Ovary (tissue), 9 donors: ENCODE data around the gene KRTAP5-1. TPM values are rescaled to one million over a fixed set of nuclear protein-coding genes. Genes with fewer than 3 reads are reported as not detected.
A peak's percentile ranks its signal among the peaks of the same experiment; 100 is the strongest.

Experiments used
- DNase-seq, 5 donors: peaks; one replicate each; pipeline ENCODE4 v3.0.0-alpha.2; 2019 to 2020
- H3K27ac ChIP-seq, 2 donors: fragments of 200-600 bp; one replicate each; pipeline versions ENCODE4 v1.5.1 to v1.8.0; 2019 to 2022
- H3K27me3 ChIP-seq: fragments of 200-600 bp; one replicate; pipeline ENCODE4 v1.8.0; 2022
- H3K36me3 ChIP-seq: fragments of 200-600 bp; sonication (generic); one replicate; pipeline ENCODE4 v1.5.1; 2019
- H3K4me1 ChIP-seq: one replicate; pipeline ENCODE4 v1.8.1; 2013; ENCODE audit warnings: mild to moderate bottlenecking, moderate library complexity; ENCODE audit not compliant: insufficient read depth
- H3K4me3 ChIP-seq: fragments of 200-600 bp; sonication (generic); one replicate; pipeline ENCODE4 v1.5.1; 2017
- H3K9me3 ChIP-seq, 2 donors: fragments of 200-600 bp in 1 of 2; sonication (generic) in 1 of 2; one replicate each; pipeline versions ENCODE4 v1.5.1 to v1.8.1; 2013 to 2019; ENCODE audit warnings: mild to moderate bottlenecking in 1 of 2, moderate library complexity in 1 of 2
- EP300 ChIP-seq: sonication (generic); formaldehyde crosslinking; IDR thresholded peaks from one replicate; pipeline ENCODE4 v1.6.1; 2017; ENCODE audit warnings: antibody characterized with exemption
- POLR2A ChIP-seq: fragments of 450-650 bp; IDR thresholded peaks from one replicate; pipeline ENCODE4 v1.6.1; 2017; ENCODE audit warnings: antibody characterized with exemption, mild to moderate bottlenecking, moderate library complexity
- WGBS, 3 donors: extraction: QIAGEN DNeasy Blood & Tissue Kit in 1 of 3; methylation state at CpG; one replicate each; pipeline versions ENCODE4 v1.1.5 to v1.1.7; 2013 to 2017; 5-methylcytosine and 5-hydroxymethylcytosine counted together
- intact Hi-C, 4 donors: fragments of 100-400 bp; cut with DNase I; formaldehyde crosslinking; loops; one replicate each; pipeline versions ENCODE4 v1.11.0 to v1.15.1; 2022 to 2023
- polyA plus RNA-seq, 2 donors: library from polyadenylated mRNA; stranded (reverse); fragments of 200-250 nt in 1 of 2; fragments of 350-450 nt in 1 of 2; fragmentation: Illumina TruSeq in 1 of 2; extraction: RNeasy Lipid Tissue Mini Kit (QIAGEN cat#74804) in 1 of 2; gene quantifications; one replicate each; pipeline ENCODE4 v1.2.3, GENCODE V29; 2013 to 2014
- total RNA-seq, 7 donors: library from RNA; depleted of rRNA in 2 of 7; stranded (reverse); fragments of >200 nt in 2 of 7; fragmentation: NEBNext Ultra II Directional in 3 of 7; extraction: Animal tissue kit (Norgen Biotek cat#: 25700) in 3 of 7; gene quantifications; one replicate each; pipeline versions ENCODE4 v1.1.0 to v1.2.4, GENCODE V29; 2016 to 2023
- TF ChIP-seq, protein P1 (sequence below), 3 donors: fragments of 450-650 bp in 2 of 3; fragments of 200-600 bp in 1 of 3; IDR thresholded peaks; one replicate each; pipeline versions ENCODE4 v1.5.1 to v1.8.0; 2016 to 2022; ENCODE audit warnings: antibody characterized with exemption in 3 of 3, mild to moderate bottlenecking in 1 of 3
- donor health status: DM: no; HTN: no; CAD: no; lungs with moderate emphysema.
- donor health status: DM: no; HTN: no; CAD: no.
- donor health status: Bipolar disorder and iron deficiency.
- donor health status: DM: yes; HTN: yes; CAD: no.
- donor health status: DM: no; HTN: no; CAD: no.
- donor health status: DM: yes; HTN: yes; CAD: no.

Gene KRTAP5-1
- total and polyA plus RNA-seq, 9 donors, result not detected

DNA sequence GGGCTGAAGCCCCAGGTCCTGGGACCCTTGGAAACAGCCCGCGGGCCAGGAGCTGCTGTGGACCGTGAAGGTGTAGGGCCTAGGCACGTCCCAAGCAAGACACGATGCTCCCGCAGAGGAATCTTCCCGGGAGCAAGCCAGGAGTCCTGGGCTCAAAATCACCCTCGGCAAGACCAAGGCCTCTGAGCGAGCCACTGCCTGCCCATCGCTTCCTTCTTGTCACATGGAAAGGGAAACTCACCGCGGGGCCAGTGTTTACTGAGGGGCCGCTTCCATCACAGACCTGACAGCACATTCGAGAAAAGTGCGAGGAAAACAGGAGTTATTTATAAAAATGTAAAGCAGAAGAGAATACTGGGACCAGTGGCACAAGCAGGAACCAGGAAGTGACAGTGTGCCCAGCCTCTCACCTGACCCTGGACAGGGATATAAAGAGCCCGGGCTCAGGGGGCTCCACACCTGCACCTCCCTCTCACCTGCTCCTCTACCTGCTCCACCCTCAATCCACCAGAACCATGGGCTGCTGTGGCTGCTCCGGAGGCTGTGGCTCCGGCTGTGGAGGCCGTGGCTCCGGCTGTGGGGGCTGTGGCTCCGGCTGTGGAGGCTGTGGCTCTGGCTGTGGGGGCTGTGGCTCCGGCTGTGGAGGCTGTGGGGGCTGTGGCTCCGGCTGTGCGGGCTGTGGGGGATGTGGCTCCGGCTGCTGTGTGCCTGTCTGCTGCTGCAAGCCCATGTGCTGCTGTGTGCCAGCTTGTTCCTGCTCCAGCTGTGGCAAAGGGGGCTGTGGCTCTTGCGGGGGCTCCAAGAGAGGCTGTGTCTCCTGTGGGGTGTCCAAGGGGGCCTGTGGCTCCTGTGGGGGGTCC lies 44.5 kb upstream of the KRTAP5-1 start, which contains the start of gene KRTAP5-5:
TSS of gene KRTAP5-5 (plus strand) at position 450 of the 860 bp plus-strand sequence. CDS start at position 516, 66 bp downstream.
- whole genome bisulfite sequencing, 3 donors, result 60 to 68% (median 65%) methylated on average over 20 to 24 of the region's 26 CpGs
- H3K4me3 ChIP-seq, result no peak within 1 kb of the TSS
- H3K9me3 ChIP-seq, result no peaks in the 10 kb centered on the region
- no peak for DNase-seq
- TF ChIP-seq EP300 (no peak), POLR2A (no peak)
- TF ChIP-seq, protein P1, sequence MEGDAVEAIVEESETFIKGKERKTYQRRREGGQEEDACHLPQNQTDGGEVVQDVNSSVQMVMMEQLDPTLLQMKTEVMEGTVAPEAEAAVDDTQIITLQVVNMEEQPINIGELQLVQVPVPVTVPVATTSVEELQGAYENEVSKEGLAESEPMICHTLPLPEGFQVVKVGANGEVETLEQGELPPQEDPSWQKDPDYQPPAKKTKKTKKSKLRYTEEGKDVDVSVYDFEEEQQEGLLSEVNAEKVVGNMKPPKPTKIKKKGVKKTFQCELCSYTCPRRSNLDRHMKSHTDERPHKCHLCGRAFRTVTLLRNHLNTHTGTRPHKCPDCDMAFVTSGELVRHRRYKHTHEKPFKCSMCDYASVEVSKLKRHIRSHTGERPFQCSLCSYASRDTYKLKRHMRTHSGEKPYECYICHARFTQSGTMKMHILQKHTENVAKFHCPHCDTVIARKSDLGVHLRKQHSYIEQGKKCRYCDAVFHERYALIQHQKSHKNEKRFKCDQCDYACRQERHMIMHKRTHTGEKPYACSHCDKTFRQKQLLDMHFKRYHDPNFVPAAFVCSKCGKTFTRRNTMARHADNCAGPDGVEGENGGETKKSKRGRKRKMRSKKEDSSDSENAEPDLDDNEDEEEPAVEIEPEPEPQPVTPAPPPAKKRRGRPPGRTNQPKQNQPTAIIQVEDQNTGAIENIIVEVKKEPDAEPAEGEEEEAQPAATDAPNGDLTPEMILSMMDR (IDR thresholded peaks at IDR 0.05), result no peak
- H3K36me3 ChIP-seq, result no peaks in the 10 kb centered on the region
- intact Hi-C loops, result no loop called here
- H3K27ac ChIP-seq, result no peak within 1 kb of the TSS
- no peaks in the 10 kb centered on the region for H3K27me3 ChIP-seq
- H3K4me1 ChIP-seq, result no peaks in the 10 kb centered on the region

GRCh38 chr11:1628506-1629325 lies 43.6 kb upstream of the KRTAP5-1 start:
- no peaks in the 10 kb centered on the region for H3K4me1 ChIP-seq
- DNase-seq, result peak in 1 of 5 donors; percentile 52
- no peaks in the 10 kb centered on the region for H3K9me3 ChIP-seq
- H3K27ac ChIP-seq, result no peak overlapping the region
- H3K4me3 ChIP-seq, result no peak overlapping the region
- no peaks in the 10 kb centered on the region for H3K27me3 ChIP-seq
- WGBS, 3 donors, result 27 to 41% (median 35%) methylated on average over 28 to 35 of the region's 35 CpGs
- intact Hi-C loops, result no loop called here
- no peaks in the 10 kb centered on the region for H3K36me3 ChIP-seq
- TF ChIP-seq, protein P1 (IDR thresholded peaks at IDR 0.05), result no peak
- TF ChIP-seq EP300 (no peak), POLR2A (no peak)

DNA sequence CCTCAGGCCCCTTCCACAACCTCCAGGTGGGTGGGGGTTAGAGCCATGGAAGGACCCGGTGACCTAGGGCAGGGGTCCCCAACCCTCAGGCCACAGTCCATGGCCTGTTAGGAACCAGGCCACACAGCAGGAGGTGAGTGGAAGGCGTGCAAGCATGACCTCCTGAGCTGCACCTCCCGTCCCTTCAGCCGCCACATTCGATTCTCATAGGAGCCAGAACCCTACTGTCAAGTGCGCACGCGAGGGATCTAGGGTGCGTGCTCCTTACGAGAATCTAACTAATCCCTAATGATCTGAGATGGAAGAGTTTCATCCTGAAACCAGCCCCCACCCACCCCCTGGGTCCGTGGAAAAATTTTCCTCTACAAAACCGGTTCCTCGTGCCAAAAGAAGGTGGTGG lies 40.5 kb upstream of the KRTAP5-1 start:
- no peak for TF ChIP-seq EP300
- TF ChIP-seq, protein P1 (IDR thresholded peaks at IDR 0.05), result no peak
- no peak for TF ChIP-seq POLR2A
- DNase-seq, result no peak
- Histone ChIP-seq H3K27ac (no peak overlapping the region), H3K4me3 (no peak overlapping the region), H3K27me3 (no peaks in the 10 kb centered on the region), H3K4me1 (no peaks in the 10 kb centered on the region), H3K9me3 (no peaks in the 10 kb centered on the region), H3K36me3 (no peaks in the 10 kb centered on the region)
- intact Hi-C loops, result no loop called here
- WGBS, 3 donors, result 84 to 86% (median 85%) methylated on average over 13 of the region's 13 CpGs

GRCh38 chr11:1624621-1625020 lies 39.5 kb upstream of the KRTAP5-1 start:
- Histone ChIP-seq H3K36me3 (no peaks in the 10 kb centered on the region), H3K9me3 (no peaks in the 10 kb centered on the region), H3K27me3 (no peaks in the 10 kb centered on the region), H3K4me3 (no peak overlapping the region), H3K4me1 (no peaks in the 10 kb centered on the region), H3K27ac (no peak overlapping the region)
- intact Hi-C loops, result no loop called here
- 79 to 88% (median 84%) methylated on average over 16 of the region's 16 CpGs for WGBS, 3 donors
- DNase-seq, result no peak
- TF ChIP-seq POLR2A (no peak), EP300 (no peak)
- TF ChIP-seq, protein P1 (IDR thresholded peaks at IDR 0.05), result no peak
